GM04503 (cell line): ENCODE results near the gene RAP1GAP.

ENCODE experiments used
- DNase-seq: peaks from one replicate; pipeline ENCODE4 v3.0.0-alpha.2; 2012; ENCODE audit warnings: low read depth

The RAP1GAP gene

DNA sequence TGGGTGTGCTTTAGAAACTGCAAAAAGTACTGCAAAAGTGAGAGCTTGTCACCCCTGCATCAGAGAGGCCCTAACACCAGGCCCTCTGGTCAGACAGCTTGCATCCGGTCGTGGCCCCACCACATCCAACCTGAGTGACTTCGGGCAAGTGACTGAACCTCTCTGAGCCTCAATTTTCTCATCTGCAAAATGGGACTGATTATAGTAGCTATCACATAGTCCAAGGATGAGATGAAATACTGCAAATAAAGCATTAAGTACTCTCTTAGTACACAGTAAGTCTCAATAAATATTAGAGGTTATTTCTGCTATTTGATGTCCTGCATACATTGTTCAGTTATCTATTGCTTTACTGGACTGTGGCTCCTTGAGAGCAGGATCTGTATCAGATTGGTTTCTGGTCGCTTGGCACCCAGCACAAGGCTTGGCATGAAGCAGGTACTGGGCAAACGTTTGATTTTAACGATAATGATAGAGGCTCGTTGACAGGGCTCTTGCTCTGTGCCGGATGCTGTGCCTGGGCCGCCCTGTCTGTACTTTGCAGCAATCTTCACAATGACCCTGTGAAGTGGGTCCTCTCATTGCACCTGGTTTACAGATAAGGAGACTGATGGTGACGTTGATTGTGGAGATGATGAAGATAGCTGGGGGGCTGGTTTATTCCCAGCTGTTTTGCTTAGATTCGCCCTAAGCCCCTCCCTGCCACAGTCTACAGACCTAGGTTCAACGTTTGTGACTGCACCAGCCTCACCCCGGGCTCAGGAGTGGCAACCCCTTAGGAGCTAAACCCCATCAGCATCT is 43.6 kb downstream of the RAP1GAP start:
- no peak for DNase-seq

DNA sequence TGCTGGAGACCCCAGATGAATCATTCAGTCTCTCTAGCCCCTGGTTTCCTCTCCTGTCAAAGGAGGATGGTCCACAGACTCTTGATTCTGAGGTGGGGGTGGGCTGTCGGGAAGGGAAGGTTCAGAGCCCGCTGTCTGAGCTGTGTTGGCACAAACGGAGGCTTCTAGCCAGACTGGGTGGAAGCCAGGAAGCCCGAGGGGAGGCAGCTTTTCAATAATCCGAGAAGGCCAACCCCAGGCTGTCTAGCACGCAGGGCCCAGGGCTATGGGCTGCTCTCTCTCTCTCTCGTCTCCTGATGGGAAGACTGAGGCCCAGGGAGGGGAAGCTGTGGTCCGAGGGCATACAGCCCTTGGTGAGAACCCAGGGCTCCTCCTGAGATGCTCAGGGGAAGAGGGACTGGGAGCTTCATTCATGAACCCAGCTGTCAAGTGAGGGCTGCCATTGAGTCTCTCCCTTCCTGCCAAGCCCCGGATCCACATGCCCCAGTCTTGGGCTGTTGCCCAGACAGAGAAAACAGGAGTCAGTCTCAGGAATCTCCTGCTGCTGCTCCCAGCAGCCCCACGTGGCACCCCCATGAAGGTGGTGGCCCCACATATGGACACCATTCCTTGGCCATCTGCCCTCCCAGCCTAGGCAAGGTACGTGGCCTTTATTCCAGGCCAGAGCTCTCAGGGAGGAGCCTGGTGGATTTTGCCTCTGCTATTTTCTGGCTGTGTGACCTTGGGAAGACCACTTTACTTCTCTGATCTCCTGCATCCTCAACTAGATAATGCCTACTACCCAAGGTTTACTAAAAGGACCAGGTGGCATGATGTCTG is 44.4 kb downstream of the RAP1GAP start:
- DNase-seq, result no peak

DNA sequence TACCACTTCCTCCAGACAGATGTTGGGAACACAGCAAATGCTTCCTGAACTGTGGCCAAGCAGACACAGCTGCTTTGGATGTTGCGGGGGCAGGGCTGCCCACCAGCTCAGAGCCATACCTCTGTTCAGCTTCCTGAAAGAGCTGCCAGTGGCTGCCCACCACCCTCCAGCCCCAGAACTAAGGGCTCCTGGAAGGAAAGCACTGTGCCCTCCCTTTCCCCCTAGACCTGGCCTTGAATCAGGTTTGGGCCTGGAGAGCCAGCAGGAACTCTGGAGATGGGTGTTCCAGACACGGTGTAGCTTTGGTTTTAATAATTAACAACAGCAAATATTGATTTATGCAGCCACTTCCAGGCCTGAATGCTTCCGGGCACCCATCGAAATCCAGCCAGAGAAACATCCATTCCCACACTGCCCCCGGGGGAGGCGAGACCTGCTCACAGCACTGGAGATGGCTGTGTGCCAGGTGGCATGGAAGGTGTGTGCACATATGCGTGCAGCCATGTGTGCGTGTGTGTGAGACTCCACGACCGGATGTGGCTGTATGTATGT is 45.7 kb downstream of the RAP1GAP start:
- no peak for DNase-seq

DNA sequence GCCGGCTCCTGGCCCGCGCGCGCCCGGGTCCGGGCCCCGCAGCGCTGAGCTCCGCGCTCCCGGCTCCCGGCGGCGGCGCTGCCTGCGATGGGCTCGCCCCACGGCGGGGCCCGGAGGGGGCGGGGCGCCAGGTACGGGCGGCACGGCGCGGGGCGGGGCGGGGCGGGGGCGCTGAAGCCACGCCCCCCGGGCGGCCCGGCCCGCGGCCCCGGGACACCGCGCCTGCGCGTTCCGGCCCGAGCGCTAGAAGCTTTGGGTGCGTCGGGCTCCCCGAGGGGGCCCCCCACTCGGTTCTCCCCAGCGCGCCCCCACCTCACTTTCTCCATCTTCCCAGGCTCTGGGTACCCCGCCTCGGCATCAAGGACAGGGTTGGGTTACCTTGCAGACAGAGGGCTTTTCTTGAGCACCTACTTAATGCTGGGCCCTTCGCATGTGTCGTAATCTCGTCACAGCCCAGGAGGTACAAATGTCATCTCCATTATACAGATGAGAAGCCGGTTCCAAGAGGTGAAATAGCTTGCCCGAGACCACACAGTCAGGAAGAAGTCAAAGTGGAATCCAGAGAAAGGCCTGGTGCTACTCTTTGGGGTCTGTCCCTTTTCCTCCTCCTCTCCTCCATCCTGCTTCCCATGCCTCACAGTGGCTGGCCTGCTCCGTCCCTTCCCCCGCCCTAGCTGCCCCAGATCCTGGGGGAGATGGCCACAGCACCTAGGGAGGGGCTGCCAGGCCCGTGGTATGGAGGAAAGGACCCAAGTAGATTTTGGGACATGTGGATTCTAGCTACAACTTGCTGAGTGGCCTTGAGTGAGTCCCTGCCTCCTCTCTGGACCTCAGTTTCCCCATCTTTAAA is 46.5 kb downstream of the RAP1GAP start:
- DNase-seq, result no peak

DNA sequence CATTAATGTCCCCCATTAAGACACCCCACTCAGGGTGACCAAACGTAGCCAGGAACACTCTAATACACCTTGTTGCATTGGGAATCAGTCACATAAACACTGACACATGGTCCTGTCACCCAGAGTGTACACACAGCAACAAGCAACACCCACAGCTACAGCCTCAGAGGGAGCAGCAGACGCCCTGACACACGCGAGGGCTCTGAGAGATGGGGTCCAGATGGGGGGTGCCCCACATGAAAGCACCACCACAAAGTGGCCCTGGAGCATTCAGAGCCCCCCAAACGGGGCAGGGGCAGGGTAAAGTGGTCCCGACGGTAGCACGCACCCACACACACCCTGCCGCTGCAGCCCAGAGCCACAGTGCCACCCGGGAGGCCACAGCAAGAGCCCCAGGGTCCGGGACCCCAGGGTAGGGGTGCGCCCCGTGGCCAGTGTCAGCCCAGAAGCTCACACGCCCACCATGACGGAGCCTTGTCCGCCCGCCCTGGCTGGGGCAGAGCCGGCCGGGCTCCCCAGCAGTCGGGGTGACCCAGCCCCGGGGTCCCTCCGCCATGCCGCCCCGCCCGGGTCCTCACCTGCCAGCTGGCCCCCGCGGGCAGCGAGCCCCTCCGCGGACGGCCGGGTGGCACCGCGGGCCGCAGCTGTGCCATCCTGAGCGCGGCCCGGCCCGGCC is 47.3 kb downstream of the RAP1GAP start:
- no peak for DNase-seq

- no peak for DNase-seq
Measured at GRCh38 chr1:21621051-21621450, 48.1 kb downstream of the RAP1GAP start.

- no peak for DNase-seq
Measured at GRCh38 chr1:21620496-21620895, 48.7 kb downstream of the RAP1GAP start.

DNA sequence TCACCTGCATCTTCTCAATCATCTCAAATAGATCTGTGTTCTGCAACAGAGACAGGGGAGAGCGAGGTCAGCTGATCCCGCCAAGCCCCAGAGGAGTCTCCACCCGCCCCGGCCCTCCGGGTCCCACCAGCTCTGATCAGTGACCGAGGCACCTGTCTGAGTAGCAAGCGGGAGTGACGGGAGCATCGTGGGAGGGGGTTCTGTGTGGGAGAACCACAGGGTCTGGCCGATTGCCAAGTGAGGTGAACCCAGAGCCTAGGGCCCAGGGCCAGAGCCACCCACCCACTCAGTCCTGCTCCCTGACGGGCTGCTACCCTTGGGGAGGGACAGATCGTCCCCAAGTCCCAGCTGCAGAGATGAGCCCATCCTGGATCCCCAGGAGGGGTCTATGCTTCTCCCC is 49.1 kb downstream of the RAP1GAP start:
- no peak for DNase-seq

DNA sequence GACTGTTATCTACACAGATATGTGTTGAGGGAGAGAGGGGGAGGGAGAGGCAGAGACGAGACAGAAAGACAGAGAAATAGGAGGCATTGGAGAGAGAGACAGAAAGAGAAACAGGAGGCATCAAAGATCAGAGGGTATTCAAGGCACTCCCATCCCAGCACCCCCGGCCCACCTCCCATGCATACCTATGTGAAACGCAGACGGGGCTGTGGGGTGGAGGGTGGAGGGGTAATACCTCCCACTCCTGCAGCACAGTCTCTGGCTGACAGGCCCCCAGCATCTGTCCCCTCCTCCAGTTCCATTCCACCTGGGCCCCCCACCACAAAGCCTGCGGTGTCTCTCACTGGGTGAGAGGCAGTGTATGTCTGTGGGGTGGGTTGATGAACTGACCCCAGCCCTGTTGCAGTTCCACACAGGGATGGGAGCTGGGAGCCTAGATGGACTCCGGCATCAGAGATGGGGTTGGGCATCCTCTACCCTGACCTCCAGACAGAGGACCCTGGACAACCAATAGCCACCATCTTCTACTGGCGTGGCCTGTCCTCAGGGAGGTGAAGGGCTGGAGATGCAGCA is 49.7 kb downstream of the RAP1GAP start:
- DNase-seq, result no peak

DNA sequence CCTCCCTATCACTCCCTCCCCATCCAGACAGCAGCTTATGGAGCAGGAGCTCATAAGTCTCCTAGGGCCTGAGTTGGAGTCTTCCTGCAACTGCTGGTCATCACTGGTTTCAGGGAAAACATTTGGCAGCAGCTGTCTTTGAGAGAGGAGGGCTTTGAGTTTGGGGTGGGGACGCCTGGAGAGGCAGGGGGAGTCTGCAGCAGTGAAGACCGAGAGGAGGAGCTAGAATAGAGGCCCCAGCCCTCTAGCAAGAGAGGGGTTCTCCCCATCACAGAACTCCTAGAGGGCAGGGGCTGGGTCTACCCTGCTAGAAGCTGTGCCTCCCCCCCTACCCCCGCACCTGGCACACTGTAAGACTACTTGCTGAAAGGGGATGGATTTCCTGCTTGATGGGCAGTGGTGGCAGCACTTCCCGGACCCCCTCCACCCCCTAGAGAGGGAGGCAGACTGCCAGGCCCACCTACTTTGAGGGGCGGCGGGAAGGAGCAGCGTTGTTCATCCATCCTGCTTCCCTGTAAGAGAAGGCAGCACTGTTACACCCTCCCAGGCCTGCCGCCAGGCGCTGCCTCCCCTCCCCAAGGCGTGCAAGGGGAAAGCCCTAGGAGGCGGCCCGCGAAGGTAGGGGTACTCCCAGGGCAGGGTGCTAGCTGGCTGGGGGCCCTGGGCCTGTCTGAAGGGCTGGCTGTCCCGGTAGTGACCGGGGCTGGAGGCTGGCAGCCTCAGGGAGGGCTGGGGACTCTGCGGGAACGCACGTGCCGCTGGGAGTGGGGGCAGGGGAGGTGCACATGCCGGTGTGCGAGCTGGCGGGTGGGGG is 50.4 kb downstream of the RAP1GAP start:
- DNase-seq, result no peak

- no peak for DNase-seq
Measured at GRCh38 chr1:21618059-21618458, 51.1 kb downstream of the RAP1GAP start.

- DNase-seq, result no peak
Measured at GRCh38 chr1:21617126-21617738, 51.9 kb downstream of the RAP1GAP start.

GRCh38 chr1:21616372-21616771 is 52.8 kb downstream of the RAP1GAP start:
- DNase-seq, result no peak

DNA sequence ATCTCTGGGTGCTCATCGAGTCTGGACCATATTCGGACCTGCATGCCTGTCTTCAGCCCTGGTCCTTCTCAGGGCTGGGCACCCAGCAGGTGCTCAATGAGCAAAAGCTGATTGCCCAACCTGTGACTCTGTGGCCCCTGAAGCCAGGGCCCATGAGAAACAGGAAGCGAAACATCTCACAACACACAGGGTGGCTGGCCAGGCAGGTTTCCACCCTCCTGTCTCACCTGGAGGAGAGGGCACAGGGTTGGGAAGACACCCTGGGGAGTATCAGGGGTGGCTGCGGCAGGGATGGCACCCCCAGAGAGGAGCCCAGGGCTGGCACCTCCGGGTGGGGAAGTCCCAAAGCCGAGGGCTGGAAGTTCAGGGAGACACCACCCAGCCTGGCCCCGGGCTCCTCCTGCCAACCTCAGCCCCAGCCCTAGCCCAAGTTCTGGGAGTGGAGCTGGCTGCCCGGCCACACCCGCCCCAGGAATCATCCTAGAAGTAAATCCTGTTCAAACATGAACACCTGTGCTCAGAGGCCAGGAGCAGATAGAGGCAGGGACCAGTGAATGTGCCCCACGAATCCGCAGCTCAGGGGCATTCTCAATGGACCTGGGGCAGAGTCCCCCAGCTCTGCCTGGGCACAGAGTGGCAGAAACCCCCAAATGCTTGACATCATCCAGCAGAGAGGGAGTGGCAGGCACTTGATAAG is 54.6 kb downstream of the RAP1GAP start:
- no peak for DNase-seq

GRCh38 chr1:21613072-21613867 is 55.9 kb downstream of the RAP1GAP start:
- DNase-seq, result no peak

DNA sequence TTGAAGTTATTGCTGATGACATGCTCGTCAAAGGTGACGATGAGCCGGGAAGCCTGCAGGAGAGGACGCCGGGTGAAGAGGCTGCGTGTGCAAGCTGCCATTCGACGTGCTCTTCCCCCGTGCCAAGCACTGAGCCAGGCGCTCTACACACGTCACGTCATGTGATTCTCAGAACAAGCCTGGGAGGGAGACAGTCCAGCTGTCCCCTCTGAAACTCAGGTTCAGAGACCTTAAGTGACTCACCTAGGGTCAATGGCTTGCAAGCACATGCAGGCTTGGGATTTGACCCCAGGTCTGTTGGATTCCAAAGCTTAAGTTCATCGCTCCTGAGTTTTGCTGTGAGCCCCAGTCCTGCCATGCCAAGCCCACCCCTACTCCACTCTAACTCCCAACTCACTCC is 57.1 kb downstream of the RAP1GAP start:
- no peak for DNase-seq

DNA sequence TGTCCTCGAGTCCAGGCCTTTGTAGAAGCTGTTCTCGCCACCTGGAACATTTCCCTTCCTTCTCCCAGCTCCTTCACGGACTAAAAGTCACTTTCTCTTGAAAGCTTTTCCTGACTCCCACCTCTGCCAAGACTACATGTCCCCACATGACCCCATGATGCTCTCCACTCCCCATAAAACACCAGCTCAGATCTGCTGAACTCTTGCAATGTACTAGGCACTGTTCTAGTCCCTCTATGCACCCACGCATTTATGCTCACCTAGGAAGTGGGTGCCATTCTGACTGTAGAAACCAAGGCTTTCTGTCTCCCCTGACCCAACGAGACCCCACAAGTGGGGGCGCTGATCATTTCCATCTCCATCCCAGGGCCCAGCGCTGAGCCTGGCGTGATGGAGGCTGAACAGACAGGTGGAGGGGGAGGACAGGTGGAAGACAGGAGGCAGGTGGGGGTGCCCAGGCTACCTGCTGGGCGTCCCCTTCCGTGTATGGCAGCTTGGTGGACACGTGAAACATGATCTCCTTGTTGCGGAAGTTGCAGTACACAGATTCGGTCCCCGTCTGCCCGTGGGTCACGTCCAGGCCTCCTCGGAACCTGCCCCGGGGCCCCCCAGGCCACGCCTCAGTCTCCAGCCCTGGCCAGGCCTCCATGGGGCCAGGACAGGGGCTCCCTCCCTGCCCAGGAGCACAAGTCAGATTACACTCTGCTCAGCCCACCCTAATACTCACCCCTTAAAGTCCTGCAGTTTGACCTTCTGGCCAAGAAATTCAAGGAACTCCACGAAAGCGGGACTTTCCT is 58.0 kb downstream of the RAP1GAP start:
- no peak for DNase-seq

- DNase-seq, result no peak
Measured at GRCh38 chr1:21610027-21610426, 59.1 kb downstream of the RAP1GAP start.
